ENCODE results near the gene IQCF2.

- TF ChIP-seq POLR2A (IDR thresholded peaks at IDR 0.05): no peak
- TF ChIP-seq, protein P1, sequence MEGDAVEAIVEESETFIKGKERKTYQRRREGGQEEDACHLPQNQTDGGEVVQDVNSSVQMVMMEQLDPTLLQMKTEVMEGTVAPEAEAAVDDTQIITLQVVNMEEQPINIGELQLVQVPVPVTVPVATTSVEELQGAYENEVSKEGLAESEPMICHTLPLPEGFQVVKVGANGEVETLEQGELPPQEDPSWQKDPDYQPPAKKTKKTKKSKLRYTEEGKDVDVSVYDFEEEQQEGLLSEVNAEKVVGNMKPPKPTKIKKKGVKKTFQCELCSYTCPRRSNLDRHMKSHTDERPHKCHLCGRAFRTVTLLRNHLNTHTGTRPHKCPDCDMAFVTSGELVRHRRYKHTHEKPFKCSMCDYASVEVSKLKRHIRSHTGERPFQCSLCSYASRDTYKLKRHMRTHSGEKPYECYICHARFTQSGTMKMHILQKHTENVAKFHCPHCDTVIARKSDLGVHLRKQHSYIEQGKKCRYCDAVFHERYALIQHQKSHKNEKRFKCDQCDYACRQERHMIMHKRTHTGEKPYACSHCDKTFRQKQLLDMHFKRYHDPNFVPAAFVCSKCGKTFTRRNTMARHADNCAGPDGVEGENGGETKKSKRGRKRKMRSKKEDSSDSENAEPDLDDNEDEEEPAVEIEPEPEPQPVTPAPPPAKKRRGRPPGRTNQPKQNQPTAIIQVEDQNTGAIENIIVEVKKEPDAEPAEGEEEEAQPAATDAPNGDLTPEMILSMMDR (IDR thresholded peaks at IDR 0.05): no peak
These were observed 12.5 kb downstream of the IQCF2 start for GRCh38 chr3:51873876-51874275.
